H1 (cell line): Measurements from ENCODE around the gene POLR2L. TPM values are rescaled to one million over a fixed set of nuclear protein-coding genes. Genes with fewer than 3 reads are reported as not detected.

Experiments used
- CBX5 ChIP-seq: fragments of 300-800, 300-1000 bp; sonication (generic); IDR thresholded peaks from 2 replicates; pipeline ENCODE4 v1.7.1; 2016; ENCODE audit warnings: antibody characterized with exemption, low read length, low read depth
- EZH2 ChIP-seq: fragments of 200-600 bp; sonication (generic); IDR thresholded peaks from 2 replicates; pipeline ENCODE4 v1.7.1; 2012; ENCODE audit warnings: low read depth, mild to moderate bottlenecking, moderate library complexity, low read length, inconsistent platforms; ENCODE audit not compliant: severe bottlenecking
- HDAC2 ChIP-seq, 2 experiments: fragments of 300-600 bp in 1 of 2; sonication (generic) in 1 of 2; IDR thresholded peaks; 2 replicates each; pipeline ENCODE4 v1.6.1; 2011 to 2012; ENCODE audit warnings: low read depth in 2 of 2, low read length in 2 of 2, mild to moderate bottlenecking in 2 of 2, moderate library complexity in 2 of 2, borderline replicate concordance in 1 of 2, inconsistent platforms in 1 of 2
- HDAC6 ChIP-seq: IDR thresholded peaks from one replicate; pipeline ENCODE4 v1.7.1; 2012; ENCODE audit warnings: low read depth, mild to moderate bottlenecking, inconsistent platforms, low read length, moderate library complexity
- SP1 ChIP-seq: IDR thresholded peaks from 2 replicates; pipeline ENCODE4 v1.6.1; 2011; ENCODE audit warnings: low read depth, low read length
- polyA plus RNA-seq, 7 experiments: library from polyadenylated mRNA; depleted of rRNA in 3 of 7; stranded (reverse) in 5 of 7; unstranded in 2 of 7; fragments of >200 nt in 5 of 7; fragments of 200-250 nt in 2 of 7; gene quantifications; 1 replicate in 5 of 7; 2 replicates in 1 of 7; 4 replicates in 1 of 7; pipeline versions ENCODE4 v1.2.1 to v1.2.3, GENCODE V29; 2011 to 2013; ENCODE audit warnings: missing spikeins in 2 of 7, mixed read lengths in 2 of 7
- total RNA-seq: library from RNA; stranded (reverse); fragmentation: NEBNext Ultra II Directional; extraction: Animal tissue kit (Norgen Biotek cat#: 25700); gene quantifications from 2 replicates; pipeline ENCODE4 v1.2.1, GENCODE V29; 2021
- TF ChIP-seq, protein P1 (sequence below): fragments of 300-600 bp; sonication (generic); IDR thresholded peaks from 2 replicates; pipeline ENCODE4 v1.7.1; 2012; ENCODE audit warnings: low read length, moderate library complexity, mild to moderate bottlenecking, inconsistent platforms; ENCODE audit not compliant: insufficient replicate concordance
- TF ChIP-seq, protein P2 (sequence below): IDR thresholded peaks from 2 replicates; pipeline ENCODE4 v1.6.1; 2012; ENCODE audit warnings: inconsistent platforms
- TF ChIP-seq, protein P3 (sequence below), 3 experiments: IDR thresholded peaks; 1 replicate in 2 of 3; 2 replicates in 1 of 3; pipeline versions ENCODE4 v1.5.1 to v1.6.1; 2011; ENCODE audit warnings: low read length in 3 of 3, mild to moderate bottlenecking in 3 of 3, inconsistent platforms in 2 of 3, low read depth in 1 of 3, moderate library complexity in 1 of 3; ENCODE audit not compliant: insufficient read depth in 1 of 3; ENCODE audit errors: control extremely low read depth in 1 of 3

POLR2L gene
- total and polyA plus RNA-seq, 2 of the 8 experiments (the other 6 are each of a cell fraction or from before 2014, with no cell fraction given): 140 to 151 TPM

DNA sequence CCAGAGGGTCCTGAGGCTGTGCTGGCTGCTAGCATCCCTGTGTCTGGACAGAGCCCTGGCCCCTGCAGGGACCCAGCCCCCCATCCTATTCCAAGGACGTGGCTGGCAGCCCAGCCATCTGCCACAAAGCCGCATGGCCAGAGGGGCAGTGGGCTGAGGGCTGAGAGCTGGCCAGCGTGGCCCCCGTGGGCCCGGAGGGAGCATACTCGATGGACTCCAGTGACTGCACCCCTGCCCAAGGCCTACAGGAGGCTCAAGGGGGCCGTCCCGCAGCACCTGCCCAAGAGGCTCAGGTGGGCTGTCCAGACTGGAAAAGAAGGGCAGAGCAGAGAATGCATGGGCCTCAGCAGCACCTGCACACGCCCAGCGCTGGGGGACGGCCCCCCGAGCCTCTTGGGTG is 13.5 kb upstream of the POLR2L start (continued):
- TF ChIP-seq, protein P1, sequence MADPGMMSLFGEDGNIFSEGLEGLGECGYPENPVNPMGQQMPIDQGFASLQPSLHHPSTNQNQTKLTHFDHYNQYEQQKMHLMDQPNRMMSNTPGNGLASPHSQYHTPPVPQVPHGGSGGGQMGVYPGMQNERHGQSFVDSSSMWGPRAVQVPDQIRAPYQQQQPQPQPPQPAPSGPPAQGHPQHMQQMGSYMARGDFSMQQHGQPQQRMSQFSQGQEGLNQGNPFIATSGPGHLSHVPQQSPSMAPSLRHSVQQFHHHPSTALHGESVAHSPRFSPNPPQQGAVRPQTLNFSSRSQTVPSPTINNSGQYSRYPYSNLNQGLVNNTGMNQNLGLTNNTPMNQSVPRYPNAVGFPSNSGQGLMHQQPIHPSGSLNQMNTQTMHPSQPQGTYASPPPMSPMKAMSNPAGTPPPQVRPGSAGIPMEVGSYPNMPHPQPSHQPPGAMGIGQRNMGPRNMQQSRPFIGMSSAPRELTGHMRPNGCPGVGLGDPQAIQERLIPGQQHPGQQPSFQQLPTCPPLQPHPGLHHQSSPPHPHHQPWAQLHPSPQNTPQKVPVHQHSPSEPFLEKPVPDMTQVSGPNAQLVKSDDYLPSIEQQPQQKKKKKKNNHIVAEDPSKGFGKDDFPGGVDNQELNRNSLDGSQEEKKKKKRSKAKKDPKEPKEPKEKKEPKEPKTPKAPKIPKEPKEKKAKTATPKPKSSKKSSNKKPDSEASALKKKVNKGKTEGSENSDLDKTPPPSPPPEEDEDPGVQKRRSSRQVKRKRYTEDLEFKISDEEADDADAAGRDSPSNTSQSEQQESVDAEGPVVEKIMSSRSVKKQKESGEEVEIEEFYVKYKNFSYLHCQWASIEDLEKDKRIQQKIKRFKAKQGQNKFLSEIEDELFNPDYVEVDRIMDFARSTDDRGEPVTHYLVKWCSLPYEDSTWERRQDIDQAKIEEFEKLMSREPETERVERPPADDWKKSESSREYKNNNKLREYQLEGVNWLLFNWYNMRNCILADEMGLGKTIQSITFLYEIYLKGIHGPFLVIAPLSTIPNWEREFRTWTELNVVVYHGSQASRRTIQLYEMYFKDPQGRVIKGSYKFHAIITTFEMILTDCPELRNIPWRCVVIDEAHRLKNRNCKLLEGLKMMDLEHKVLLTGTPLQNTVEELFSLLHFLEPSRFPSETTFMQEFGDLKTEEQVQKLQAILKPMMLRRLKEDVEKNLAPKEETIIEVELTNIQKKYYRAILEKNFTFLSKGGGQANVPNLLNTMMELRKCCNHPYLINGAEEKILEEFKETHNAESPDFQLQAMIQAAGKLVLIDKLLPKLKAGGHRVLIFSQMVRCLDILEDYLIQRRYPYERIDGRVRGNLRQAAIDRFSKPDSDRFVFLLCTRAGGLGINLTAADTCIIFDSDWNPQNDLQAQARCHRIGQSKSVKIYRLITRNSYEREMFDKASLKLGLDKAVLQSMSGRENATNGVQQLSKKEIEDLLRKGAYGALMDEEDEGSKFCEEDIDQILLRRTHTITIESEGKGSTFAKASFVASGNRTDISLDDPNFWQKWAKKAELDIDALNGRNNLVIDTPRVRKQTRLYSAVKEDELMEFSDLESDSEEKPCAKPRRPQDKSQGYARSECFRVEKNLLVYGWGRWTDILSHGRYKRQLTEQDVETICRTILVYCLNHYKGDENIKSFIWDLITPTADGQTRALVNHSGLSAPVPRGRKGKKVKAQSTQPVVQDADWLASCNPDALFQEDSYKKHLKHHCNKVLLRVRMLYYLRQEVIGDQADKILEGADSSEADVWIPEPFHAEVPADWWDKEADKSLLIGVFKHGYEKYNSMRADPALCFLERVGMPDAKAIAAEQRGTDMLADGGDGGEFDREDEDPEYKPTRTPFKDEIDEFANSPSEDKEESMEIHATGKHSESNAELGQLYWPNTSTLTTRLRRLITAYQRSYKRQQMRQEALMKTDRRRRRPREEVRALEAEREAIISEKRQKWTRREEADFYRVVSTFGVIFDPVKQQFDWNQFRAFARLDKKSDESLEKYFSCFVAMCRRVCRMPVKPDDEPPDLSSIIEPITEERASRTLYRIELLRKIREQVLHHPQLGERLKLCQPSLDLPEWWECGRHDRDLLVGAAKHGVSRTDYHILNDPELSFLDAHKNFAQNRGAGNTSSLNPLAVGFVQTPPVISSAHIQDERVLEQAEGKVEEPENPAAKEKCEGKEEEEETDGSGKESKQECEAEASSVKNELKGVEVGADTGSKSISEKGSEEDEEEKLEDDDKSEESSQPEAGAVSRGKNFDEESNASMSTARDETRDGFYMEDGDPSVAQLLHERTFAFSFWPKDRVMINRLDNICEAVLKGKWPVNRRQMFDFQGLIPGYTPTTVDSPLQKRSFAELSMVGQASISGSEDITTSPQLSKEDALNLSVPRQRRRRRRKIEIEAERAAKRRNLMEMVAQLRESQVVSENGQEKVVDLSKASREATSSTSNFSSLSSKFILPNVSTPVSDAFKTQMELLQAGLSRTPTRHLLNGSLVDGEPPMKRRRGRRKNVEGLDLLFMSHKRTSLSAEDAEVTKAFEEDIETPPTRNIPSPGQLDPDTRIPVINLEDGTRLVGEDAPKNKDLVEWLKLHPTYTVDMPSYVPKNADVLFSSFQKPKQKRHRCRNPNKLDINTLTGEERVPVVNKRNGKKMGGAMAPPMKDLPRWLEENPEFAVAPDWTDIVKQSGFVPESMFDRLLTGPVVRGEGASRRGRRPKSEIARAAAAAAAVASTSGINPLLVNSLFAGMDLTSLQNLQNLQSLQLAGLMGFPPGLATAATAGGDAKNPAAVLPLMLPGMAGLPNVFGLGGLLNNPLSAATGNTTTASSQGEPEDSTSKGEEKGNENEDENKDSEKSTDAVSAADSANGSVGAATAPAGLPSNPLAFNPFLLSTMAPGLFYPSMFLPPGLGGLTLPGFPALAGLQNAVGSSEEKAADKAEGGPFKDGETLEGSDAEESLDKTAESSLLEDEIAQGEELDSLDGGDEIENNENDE: no peak
- TF ChIP-seq SP1: no peak
- TF ChIP-seq CBX5: no peak
- no peak for TF ChIP-seq HDAC6
- no peak for TF ChIP-seq HDAC2 (IDR thresholded peaks at IDR 0.05; ENCODE audit: borderline replicate concordance in 1 of 2, low read depth in 2 of 2, low read length in 2 of 2)
- TF ChIP-seq, protein P2, sequence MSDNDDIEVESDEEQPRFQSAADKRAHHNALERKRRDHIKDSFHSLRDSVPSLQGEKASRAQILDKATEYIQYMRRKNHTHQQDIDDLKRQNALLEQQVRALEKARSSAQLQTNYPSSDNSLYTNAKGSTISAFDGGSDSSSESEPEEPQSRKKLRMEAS: no peak
- no peak for TF ChIP-seq EZH2
- TF ChIP-seq, protein P3, sequence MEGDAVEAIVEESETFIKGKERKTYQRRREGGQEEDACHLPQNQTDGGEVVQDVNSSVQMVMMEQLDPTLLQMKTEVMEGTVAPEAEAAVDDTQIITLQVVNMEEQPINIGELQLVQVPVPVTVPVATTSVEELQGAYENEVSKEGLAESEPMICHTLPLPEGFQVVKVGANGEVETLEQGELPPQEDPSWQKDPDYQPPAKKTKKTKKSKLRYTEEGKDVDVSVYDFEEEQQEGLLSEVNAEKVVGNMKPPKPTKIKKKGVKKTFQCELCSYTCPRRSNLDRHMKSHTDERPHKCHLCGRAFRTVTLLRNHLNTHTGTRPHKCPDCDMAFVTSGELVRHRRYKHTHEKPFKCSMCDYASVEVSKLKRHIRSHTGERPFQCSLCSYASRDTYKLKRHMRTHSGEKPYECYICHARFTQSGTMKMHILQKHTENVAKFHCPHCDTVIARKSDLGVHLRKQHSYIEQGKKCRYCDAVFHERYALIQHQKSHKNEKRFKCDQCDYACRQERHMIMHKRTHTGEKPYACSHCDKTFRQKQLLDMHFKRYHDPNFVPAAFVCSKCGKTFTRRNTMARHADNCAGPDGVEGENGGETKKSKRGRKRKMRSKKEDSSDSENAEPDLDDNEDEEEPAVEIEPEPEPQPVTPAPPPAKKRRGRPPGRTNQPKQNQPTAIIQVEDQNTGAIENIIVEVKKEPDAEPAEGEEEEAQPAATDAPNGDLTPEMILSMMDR (IDR thresholded peaks at IDR 0.05; ENCODE audit: control extremely low read depth in 1 of 3, insufficient read depth in 1 of 3, low read depth in 1 of 3, low read length in 3 of 3): no peak
